Glutamatergic neuron (in vitro differentiated cells): ENCODE data around the gene EMID1. TPM values are rescaled to one million over a fixed set of nuclear protein-coding genes. Genes with fewer than 3 reads are reported as not detected.
A peak's percentile ranks its signal among the peaks of the same experiment; 100 is the strongest.

Experiments used
- DNase-seq: peaks from one replicate; pipeline ENCODE4 v3.0.0; 2022
- H3K27ac Mint-ChIP-seq: one replicate; pipeline ENCODE4 v1.8.0; 2020; ENCODE audit warnings: mild to moderate bottlenecking, mixed read lengths, inconsistent platforms; ENCODE audit not compliant: unreplicated experiment
- H3K27me3 Mint-ChIP-seq: one replicate; pipeline ENCODE4 v1.8.0; 2020; ENCODE audit warnings: mild to moderate bottlenecking, moderate library complexity, mixed read lengths, inconsistent platforms; ENCODE audit not compliant: unreplicated experiment
- H3K36me3 Mint-ChIP-seq: one replicate; pipeline ENCODE4 v1.8.0; 2020; ENCODE audit warnings: mild to moderate bottlenecking, mixed read lengths, inconsistent platforms; ENCODE audit not compliant: unreplicated experiment
- H3K4me1 Mint-ChIP-seq: one replicate; pipeline ENCODE4 v1.8.0; 2020; ENCODE audit warnings: mild to moderate bottlenecking, low read depth, mixed read lengths, inconsistent platforms; ENCODE audit not compliant: unreplicated experiment
- H3K4me3 Mint-ChIP-seq: one replicate; pipeline ENCODE4 v1.8.0; 2020; ENCODE audit warnings: mild to moderate bottlenecking, mixed read lengths, inconsistent platforms; ENCODE audit not compliant: unreplicated experiment
- H3K9me3 Mint-ChIP-seq: one replicate; pipeline ENCODE4 v1.8.0; 2020; ENCODE audit warnings: mild to moderate bottlenecking, moderate library complexity, mixed read lengths, inconsistent platforms; ENCODE audit not compliant: unreplicated experiment
- long read RNA-seq: library from polyadenylated mRNA; unstranded; transcript quantifications from one replicate; pipeline ENCODE4 v2.0.0, GENCODE V29; 2020; ENCODE audit not compliant: unreplicated experiment
- total RNA-seq: library from RNA; stranded (reverse); fragmentation: NEBNext Ultra II Directional; extraction: Animal tissue kit (Norgen Biotek cat#: 25700); gene quantifications from one replicate; pipeline ENCODE4 v1.2.1, GENCODE V29; 2021; ENCODE audit not compliant: unreplicated experiment
- TF ChIP-seq, protein P1 (sequence below): fragments of 200-600 bp; sonication (generic); IDR thresholded peaks from one replicate; pipeline ENCODE4 v1.5.0; 2021; ENCODE audit not compliant: partially characterized antibody, unreplicated experiment

The EMID1 gene
- total RNA-seq, result 0.76 TPM
- long read RNA-seq, result 0 reads

DNA sequence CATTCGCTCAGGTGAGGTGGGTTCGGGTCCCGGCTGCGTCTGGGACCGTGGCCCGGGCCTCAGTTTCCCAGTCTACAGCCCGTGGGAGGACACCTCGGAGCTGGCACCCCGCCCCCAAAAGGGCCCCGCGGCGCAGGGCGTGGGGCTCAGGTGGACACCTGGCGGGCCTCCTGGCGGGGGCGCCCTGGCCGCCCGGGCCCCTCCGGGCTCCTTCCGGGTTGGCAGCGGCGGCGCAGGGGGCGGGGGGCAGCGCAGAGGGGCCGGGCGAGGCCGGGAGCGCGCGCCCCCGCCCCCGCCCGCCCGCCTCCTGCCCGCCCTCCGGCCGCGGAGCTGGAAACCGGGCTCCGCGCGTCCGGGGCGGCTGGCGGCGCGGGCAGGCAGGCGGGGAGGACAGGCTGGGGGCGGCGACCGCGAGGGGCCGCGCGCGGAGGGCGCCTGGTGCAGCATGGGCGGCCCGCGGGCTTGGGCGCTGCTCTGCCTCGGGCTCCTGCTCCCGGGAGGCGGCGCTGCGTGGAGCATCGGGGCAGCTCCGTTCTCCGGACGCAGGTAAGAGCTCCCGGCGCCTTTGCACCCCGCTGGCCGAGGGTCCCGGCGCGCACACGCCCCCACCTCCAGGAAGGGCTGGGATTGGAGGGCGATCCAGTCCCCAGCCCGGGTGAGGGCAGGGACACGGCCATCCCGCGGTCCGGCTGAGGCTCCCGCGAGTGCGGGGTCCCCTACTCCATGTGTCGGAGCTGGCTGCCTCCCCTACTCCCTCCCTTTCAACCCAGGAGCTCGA, at the start of gene EMID1:
TSS of gene EMID1 (plus strand) at position 303 of the 778 bp plus-strand sequence. CDS start at position 446, 143 bp downstream.
- DNase-seq, result peak; percentile 69
- H3K4me1 Mint-ChIP-seq, result peaks cover 3% of the 10 kb centered on the region

GRCh38 chr22:29155966-29156365, 49.7 kb upstream of the EMID1 start:
- TF ChIP-seq, protein P1, sequence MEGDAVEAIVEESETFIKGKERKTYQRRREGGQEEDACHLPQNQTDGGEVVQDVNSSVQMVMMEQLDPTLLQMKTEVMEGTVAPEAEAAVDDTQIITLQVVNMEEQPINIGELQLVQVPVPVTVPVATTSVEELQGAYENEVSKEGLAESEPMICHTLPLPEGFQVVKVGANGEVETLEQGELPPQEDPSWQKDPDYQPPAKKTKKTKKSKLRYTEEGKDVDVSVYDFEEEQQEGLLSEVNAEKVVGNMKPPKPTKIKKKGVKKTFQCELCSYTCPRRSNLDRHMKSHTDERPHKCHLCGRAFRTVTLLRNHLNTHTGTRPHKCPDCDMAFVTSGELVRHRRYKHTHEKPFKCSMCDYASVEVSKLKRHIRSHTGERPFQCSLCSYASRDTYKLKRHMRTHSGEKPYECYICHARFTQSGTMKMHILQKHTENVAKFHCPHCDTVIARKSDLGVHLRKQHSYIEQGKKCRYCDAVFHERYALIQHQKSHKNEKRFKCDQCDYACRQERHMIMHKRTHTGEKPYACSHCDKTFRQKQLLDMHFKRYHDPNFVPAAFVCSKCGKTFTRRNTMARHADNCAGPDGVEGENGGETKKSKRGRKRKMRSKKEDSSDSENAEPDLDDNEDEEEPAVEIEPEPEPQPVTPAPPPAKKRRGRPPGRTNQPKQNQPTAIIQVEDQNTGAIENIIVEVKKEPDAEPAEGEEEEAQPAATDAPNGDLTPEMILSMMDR, result no peak
- Mint-ChIP-seq H3K9me3 (no peaks in the 10 kb centered on the region), H3K36me3 (no peaks in the 10 kb centered on the region), H3K27me3 (no peaks in the 10 kb centered on the region), H3K4me3 (no peak overlapping the region), H3K27ac (no peak overlapping the region), H3K4me1 (peaks cover 9% of the 10 kb centered on the region)
- DNase-seq, result no peak

More for the DNA sequence above, at the start of gene EMID1:
- Mint-ChIP-seq H3K27ac (peak within 1 kb of the TSS; percentile 59), H3K4me3 (peak within 1 kb of the TSS; percentile 88), H3K27me3 (peaks cover 7% of the 10 kb centered on the region), H3K36me3 (no peaks in the 10 kb centered on the region), H3K9me3 (no peaks in the 10 kb centered on the region)
- TF ChIP-seq, protein P1, result no peak

DNA sequence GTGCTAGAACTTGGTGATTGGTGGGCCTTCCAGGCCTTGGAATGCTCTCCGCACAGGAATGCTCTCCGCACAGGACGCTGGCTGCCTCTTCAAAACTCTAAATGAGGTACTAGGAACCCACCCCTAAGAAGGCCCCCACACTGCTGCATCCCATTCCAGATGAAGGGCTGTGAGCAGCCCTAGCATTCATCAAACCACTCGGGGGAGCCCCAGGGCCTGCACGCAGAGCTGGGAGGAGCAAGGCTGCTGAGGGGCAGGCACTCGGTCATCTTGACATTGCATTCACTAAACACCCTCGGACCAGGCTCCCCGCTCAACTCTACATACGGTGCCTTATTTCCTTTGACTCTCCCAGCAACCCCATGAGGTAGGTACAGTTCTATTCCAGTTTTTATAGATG, 49.2 kb upstream of the EMID1 start:
- H3K4me1 Mint-ChIP-seq, result peaks cover 9% of the 10 kb centered on the region
- H3K36me3 Mint-ChIP-seq, result no peaks in the 10 kb centered on the region
- DNase-seq, result peak; percentile 49
- TF ChIP-seq, protein P1, result no peak
- no peak overlapping the region for H3K27ac Mint-ChIP-seq
- H3K4me3 Mint-ChIP-seq, result no peak overlapping the region
- no peaks in the 10 kb centered on the region for H3K27me3 Mint-ChIP-seq
- no peaks in the 10 kb centered on the region for H3K9me3 Mint-ChIP-seq

- no peaks in the 10 kb centered on the region for H3K36me3 Mint-ChIP-seq
- TF ChIP-seq, protein P1, result no peak
- H3K4me3 Mint-ChIP-seq, result no peak overlapping the region
- peaks cover 3% of the 10 kb centered on the region for H3K4me1 Mint-ChIP-seq
- H3K9me3 Mint-ChIP-seq, result peaks cover 2% of the 10 kb centered on the region
- no peak overlapping the region for H3K27ac Mint-ChIP-seq
- no peak for DNase-seq
- no peaks in the 10 kb centered on the region for H3K27me3 Mint-ChIP-seq
Observed at GRCh38 chr22:29157759-29158535, 47.7 kb upstream of the EMID1 start.
